Kidney capillary endothelial cell (primary cell): ENCODE results near the gene ARPC5.
"Not testable (repeated sequence)": the region's sequence is repeated elsewhere in the genome, so short reads cannot be mapped to it uniquely, and the experiment has no call there.

Experiments used
- DNase-seq: peaks from one replicate; pipeline ENCODE4 v3.0.0-alpha.2; 2018; ENCODE audit warnings: low spot score

ARPC5 gene

DNA sequence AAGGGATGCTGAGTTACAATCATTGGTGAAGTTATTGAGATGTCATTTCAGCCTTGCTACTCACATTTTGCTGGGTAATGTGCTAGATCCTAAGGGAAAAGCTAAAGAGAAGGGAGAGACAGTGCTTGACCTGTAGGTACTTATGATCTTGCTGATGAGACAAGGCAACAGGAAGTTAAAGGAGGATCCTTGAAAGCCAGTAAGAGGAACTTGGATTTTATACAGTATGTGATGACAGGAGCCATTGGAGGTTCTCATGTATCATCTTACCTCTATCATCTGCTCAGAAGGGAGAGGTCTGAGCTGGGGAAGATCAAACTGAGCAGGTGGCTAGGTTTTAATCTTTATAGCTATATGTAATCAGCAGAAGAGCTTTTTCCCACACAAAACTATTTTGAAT is 11.2 kb upstream of the ARPC5 start:
- DNase-seq, result no peak

DNA sequence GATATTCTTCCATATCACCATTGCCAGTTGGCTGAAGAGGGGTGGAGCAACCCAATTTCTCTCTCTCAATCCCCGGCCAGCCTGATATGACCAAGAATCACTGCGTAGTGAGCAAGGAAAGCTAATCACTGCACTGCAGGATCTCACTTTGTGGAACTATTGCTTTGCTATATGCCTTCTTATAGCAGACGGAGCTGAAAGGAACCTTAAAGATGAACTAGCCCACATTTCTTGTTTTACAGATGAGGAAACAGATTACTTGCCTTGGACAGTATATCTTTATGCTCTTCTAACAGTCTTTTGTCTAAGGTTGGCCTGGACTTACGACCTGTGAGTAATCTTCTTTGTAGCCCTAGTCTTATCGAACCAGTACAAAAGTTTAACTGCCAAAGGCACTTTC is 9.9 kb upstream of the ARPC5 start:
- no peak for DNase-seq

DNA sequence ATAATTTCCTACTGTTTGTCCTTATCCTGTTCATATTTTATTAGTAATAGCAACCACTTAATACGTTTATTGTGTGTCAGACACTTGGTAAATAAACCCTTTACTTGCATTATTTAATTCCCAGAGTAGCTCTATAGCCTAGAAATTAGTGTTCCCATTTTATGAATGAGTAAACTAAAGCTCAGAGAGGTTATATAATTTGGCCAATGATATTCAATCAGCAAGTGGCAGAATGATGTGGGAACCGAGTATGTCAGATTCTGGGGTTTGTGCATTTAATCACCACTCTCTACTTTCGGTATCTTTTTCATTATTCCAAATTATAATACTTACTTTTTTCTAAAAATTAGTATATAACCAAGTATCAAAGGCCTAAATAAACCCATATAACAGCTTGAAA is 6.6 kb upstream of the ARPC5 start:
- no peak for DNase-seq

DNA sequence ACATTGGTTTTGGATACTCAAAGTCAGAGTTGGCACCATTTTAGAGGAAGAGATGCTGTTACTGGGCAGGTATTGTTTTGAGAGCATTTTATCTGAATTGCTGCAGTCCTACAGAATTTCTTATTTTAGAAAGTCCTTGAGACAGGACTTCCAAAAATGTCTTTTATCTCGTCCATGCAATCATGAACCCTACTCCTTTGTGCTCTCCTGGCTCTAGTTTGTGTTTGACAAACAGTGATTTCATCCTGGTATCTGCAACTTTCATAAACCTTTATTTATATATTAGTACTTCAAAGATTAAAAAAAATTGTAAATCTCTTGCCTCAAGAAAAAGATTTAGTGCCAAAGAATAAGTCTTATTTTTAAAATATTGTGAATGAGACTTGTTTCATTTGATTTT is 4.6 kb upstream of the ARPC5 start:
- DNase-seq, result no peak

DNA sequence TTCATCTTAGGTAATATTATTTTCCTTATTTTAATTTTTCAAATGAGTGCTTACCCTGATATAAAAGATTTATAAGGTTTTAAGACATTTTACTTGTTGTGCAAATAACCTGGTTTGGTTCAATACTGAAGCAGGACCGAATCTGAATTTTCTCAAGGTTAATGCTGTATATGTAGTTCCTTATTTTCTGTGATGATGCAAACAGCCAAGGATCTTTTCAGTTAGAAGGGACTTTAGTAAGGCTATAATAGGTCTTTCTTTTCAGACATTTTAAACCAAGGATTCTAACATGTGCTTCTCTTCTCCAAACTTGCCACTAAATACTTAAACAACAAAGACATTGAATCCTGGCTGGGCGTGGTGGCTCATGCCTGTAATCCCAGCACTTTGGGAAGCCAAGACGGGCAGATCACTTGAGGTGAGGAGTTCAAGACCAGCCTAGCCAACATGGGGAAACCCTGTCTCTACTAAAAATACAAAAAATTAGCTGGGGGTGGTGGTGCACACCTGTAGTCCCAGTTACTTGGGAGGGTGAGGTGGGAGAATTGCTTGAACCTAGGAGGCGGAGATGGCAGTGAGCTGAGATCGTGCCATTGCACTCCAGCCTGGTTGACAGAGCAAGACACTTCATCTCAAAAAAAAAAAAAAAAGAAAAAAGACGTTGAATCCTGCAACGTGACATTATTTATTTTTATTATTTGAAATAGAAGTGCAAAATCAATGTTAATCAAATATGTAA is 3.2 kb upstream of the ARPC5 start:
- no peak for DNase-seq

DNA sequence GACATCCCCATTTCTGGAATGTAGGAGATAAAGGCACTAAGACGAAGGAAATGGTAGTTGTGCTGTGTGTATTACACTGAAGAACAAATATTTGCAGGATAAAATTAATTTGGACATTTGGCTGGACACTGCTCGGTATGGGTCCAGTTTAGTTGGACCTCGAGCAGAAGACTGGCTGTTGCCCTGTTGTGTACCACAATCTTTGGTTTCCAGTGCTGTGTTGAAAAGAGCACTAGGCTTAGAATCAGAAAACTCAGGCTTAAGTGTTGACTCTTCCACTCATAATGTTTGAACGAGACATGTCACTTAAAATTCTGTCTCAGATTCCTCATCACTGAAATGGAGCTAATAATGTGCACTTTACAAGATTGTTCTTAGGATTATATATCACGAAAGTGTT is 1.2 kb upstream of the ARPC5 start:
- no peak for DNase-seq

DNA sequence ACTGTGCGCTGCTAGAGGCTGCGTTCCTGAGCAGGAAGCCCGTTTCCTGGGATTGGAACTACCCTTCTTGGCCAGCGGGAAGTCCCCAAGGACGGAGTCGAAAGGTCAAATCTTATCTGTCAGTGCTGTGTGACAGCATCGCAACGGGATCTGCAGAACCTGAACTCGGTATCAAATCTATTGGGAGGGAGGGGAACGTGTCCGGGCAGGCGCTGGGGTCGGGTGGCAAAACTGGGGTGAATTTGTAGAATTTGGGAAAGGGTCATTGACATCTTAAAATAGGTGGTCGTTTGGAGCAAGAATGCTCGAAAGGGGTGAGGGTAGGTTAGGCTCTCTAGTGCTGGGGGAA is 725 bp upstream of the ARPC5 start:
- DNase-seq, result no peak

DNA sequence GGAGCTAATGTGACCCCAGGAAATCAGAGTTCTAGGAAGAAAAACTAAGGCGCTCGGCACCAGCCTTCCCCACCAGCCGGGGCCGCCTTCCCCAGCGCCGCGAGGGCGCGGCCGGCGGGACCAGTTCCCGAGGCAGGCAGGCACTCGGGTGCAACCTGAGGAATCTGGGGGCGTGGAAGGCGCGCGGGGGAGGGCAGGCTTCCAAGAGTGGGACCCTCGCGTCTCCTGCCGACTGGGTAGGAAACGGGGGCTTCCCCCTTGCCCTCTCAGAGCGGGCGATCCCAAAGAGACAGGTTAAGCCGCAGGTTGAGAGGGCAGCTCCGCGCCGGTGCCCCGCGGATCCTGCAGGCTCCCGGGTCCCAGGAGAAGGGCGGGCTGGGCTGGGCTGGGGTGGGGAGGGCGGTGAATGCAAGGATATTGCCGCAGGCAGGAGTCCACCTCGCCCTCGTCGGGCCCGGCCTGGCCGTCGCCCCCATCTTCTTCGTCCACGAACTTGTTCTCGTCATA is 431 bp downstream of the ARPC5 start:
- DNase-seq, result no peak

DNA sequence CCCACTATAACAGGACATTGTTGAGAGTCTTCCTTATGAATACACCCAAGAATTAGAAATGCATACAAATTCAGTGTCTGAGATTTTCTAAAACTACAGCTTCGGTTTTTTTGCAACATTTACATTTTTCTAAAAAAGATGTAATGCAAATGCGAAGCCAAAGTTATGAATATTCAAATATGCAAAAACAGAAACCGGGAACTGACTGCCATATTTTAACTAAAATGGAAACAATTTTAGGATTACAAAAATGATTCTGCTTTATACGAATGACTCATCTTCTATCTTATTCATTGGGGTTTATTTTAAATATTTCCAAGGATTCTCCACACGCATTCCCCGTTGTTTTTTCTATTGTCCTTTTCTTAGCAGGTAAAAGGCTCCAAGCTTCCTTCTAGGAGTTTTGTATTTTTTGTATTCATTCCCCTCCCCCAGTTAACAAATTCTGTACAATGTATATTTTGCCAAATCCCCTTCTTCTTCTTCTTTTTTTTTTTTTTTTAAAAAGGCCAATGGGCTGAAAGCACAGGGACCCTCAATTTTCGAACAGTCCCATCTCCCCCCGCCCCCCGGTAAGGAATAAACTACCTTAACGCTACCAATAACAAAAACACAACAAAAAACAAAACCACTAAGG is 1.0 kb downstream of the ARPC5 start:
- DNase-seq, result no peak

DNA sequence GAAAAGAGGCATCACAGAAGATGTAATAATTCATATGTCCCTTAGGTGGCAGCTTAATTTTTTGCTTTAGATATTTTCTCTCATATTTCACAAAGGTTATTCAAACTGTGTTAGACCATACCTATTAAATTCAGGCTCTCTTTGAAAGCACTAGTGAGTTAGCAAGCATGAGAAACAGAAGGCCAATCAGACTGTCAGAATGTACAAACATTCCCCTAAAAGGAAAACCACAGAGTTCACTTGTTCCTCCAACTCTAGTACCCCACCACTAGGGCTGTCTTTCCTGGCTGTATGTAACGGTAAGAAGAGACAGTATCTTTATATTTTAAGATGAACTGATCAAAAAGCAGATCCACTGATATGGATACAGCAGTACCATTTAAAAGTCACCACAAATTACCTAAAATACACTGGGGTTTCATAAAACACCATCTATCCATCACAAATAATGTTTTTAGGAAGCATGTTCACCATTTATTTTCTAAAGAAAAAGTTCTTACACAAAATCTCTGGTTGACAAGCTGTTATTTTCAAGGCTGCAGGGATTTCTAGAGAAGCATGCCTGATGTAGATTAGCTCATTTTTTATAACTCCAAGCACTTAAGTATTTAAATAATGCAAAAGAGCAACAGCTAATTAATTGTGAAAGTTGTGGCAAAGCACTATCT is 1.8 kb downstream of the ARPC5 start:
- DNase-seq, result peak; percentile 80

DNA sequence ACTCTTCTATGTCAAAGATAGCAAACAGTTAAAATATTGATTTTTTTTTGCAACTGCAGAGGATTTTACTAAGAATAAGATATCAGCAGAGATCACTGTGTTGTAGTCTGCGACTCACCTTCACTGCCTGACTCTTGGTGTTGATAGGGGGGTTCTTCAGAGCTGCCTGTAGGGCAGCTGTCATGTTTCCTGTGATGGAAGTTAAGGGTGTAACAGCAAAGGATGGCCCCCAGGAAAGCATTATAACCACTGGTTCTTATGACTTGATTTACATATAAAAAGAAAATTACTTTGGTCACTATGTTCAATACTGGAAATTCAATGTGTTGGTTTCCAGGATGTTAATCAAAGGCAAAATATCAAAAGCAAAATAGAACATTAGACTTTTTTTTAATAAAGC is 2.6 kb downstream of the ARPC5 start:
- DNase-seq, result no peak

DNA sequence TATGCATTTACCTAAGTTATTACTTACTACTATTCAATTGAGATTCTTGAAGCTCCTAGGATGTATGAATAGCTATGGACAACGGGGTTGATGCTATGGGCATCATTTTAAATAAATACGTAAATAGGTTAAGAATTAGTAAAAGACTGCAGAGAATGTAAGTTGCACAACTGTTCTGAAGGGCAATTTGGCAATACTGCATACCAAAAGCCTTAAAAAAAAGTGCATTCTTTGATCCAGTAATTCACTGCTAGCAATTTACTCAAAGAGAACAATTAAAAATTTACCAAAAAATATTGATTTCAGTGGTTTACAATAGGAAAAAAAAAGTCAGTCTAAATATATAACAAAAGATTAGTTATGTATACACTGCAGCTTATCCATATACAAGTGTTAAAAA is 3.5 kb downstream of the ARPC5 start:
- DNase-seq, result no peak

DNA sequence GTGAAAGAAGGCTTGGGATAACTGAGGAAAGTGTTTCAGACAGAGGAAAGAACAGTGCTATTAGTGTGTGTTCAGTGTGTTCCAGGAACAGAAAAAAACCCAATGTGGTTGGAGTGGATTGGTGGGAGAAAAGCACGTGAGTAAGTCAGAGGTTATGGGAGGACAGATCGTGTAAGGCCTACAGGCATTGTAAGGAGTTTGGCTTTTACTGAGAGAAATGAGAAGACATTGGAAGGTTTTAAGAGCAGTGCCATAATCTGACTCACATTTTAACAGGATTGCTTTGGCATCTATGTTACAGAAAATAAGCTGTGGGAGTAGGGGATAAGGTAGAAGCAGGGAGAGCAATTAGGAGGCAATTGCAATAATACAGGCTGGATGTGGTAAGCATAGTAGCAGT is 4.8 kb downstream of the ARPC5 start:
- DNase-seq, result no peak

DNA sequence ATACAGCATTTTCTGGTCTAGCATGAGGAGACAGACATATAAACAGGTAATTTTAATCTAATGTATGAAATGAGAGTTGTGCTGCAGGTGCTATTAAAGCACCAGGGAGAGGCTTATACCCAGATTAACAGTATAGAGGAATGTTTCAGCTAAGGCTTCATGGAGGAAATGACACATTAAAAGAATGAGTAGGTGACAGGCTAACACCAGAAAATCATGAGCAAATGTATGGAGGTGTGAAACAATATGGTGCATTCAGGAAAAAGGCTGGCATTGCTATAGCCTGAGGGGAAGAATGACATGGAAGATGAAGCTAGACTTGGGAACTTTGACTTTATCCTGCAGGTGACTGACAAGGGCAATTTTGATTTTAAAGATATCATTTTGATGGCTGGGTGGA is 7.0 kb downstream of the ARPC5 start:
- no peak for DNase-seq

DNA sequence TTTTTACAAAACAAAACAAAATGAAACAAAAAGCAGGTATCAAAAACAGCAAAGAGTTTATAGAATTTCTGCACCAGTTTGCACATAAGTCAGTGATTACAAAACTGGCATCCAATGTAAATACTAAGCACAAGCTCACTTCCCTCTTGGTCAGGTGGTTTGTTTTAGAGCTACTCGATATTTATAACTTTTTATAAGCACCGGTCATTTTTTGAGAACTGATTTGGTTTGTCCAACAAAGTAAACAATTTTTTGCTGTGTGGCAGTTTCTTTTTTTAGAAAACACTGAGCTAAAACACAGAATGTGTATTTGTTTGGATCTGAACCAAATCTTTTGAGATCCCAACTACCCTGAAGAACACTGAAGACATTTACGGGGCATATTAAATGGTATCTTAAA is 9.3 kb downstream of the ARPC5 start:
- not testable (repeated sequence) for DNase-seq

DNA sequence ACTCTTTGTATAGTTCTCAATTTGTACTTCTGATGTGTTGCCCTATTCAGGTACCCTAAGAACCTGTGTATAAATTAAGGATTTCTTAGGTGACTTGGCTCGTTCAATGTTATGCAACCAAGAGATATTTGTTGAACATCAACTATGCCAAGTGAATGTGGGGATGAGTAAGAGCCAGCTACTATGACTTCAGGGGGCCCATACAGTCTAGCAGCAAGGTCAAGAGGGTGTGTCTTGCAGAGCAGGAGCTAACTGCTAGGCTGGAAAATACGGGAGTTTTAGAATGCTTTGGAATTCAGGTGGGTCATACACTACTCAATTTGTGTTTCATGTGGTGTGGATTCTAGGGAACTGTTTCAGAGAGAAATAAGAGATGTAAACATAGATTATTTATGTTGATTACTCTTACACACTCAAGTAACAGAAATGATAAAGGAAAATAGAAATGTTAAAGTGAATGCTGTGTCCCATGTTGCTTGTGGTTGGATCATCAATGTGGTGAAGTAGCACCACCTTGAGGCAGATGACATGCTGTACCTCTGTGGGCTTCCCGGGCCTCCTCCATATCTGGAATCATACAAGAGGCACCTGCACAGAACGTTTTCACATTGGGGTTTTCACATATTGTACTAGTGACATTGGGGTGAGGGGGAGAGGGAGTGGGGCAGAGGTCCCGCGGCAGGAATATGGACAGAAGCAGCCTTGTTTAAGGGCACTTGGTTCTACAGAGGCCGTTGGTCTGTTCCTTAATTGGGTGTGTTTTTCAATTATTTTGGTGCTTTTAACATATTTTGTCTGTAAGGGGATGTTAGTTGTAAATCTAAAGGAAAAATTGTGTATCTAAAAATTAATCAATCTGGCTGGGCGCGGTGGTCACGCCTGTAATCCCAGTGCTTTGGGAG is 12.4 kb downstream of the ARPC5 start:
- no peak for DNase-seq

DNA sequence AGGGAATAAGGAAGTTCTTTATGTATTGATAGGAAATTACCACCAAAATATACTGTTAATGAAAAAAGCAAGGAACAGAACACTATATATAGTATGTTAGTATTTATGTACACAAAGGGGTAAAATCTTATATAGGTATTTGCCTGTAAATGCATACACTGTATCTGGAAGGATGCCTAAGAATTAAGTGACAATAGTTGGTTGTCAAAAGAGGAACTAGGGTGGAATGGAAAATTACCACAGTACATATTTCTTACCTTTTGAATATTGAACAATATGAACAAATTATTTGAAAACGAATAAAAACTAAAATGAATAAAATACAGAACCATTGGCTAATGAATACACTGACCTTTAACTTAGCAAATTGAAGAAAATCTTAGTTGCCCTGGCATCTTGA is 13.6 kb downstream of the ARPC5 start:
- no peak for DNase-seq

DNA sequence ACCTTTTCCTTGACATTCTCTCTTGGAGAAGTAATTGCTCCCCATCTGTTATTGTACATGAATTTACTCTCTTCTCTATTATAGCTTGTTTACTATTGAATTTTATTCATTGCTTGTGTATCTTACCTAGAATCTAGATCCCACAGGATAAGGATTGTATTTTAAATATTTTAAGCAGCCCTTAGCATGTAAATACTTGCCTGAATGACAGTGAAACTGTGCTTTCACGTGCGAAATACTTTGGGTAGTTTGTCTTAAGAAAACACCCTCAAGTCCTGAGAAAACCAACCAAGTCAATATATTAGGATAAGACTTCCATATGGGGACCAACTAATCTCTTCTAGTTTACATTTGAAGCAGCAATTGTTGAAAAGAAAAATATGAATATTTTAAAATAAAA is 15.3 kb downstream of the ARPC5 start:
- DNase-seq, result no peak

DNA sequence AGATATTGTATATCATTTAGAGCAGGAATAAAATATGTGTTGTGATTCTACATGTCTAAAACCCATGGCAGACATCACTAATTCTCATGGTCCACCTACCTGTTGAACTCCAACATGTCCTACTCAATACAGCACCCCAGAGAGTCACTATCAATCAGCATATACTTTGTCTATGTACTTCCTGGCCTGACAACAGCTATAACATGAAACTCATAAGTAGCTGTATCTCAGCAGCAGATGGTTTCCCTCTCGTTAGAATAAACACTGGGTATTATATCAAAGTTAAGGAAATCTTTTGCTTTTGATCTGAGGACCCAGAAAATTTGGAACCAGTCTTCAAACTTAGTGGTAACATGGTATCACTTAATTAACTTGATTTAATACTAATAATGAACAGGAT is 15.8 kb downstream of the ARPC5 start:
- DNase-seq, result no peak

DNA sequence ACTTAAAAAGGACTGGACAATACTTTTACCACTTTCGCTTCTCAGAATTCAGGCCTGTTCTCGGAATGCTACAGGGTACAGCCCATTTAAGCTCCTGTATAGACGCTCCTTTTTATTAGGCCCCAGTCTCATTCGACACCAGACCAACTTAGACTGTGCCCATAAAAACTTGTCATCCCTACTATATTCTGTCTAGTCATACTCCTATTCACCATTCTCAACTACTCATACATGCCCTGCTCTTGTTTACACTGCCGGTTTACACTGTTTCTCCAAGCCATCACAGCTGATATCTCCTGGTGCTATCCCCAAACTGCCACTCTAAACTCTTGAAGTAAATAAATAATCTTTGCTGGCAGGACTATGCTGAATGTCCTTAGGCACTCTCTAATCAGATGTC is 17.4 kb downstream of the ARPC5 start:
- not testable (repeated sequence) for DNase-seq

DNA sequence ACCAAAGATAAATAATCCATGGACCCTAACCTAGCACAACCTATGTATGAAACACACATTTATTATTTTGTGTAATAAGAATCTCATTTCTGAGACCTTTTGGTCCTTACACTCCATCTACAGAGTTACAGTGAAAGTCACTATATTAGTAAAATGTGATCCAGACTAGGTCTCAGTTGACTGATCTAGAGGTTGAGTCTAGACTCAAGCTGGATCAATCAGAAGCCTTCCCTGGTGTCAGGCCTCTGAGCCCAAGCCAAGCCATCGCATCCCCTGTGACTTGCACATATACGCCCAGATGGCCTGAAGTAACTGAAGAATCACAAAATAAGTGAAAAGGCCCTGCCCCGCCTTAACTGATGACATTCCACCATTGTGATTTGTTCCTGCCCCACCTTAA is 22.6 kb downstream of the ARPC5 start:
- not testable (repeated sequence) for DNase-seq

DNA sequence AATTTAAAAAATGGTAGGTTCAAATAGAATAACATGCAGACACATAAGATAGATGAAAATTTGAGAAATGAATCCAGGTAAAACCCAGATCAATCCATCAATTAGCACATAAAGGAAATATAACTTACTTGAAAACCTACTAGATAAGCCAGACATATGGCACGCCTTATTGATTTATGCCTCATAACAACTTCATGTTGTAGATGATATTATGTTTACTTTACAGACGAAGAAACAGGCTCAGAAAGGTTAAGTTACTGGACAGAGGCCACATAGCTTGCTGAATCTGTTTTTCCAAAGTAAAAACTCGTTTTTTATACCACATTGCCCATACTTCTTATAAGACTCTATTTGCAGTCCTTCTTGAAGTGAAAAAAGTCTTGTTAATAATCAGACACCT is 23.2 kb downstream of the ARPC5 start:
- no peak for DNase-seq
